HG02623 (cell line): ENCODE data around the gene PRKCE.

Experiments used
- ATAC-seq: cut with Tn5 transposase; IDR thresholded peaks from one replicate; pipeline ENCODE4 v1.9.1; 2021; ENCODE audit warnings: moderate library complexity; ENCODE audit not compliant: unreplicated experiment

PRKCE gene

DNA sequence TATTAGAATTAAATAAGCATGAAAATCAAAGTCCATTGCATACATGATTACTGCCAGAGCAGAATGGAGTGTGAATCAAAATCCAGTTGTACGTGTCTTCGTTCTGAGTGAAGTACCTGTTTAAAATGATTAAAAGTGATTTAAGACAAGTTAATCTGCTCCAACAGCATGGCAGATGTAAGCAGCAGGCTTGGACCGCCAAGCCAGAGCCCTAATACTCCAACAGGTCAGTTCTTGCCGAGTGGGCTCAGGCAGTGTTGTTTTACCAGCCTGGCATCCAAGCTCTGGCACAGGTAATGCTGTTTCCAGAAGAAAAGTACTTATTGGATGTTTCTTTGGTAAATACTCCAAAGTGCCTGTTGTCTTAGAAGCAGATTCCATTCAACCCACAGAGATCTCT is 474.3 kb downstream of the PRKCE start:
- ATAC-seq: no peak

GRCh38 chr2:46126571-46126970 is 475.1 kb downstream of the PRKCE start:
- ATAC-seq: no peak

GRCh38 chr2:46127176-46127575 is 475.7 kb downstream of the PRKCE start:
- no peak for ATAC-seq

DNA sequence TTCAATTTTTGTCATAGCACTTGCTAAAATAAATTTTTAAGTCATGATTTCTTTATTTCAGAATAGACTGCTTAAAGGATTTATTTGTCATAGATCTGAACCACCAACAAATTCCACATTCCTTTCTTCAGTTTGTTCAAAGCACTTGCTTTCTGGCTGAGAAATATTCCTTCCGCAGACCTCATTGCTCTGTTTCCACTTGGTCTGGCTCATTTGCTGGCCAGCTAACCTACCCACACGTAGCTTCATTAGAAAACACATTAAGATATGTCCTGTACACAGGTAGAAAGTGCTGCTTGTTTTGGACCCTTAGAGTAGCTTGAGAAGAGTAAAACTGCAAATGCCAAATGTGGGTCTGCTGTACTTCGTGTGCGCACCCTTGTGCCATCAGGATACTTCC is 479.0 kb downstream of the PRKCE start:
- no peak for ATAC-seq

GRCh38 chr2:46132996-46133395 is 481.5 kb downstream of the PRKCE start:
- no peak for ATAC-seq

- ATAC-seq: no peak
Measured at GRCh38 chr2:46134531-46135227, 483.2 kb downstream of the PRKCE start.

GRCh38 chr2:46135228-46135855 is 483.9 kb downstream of the PRKCE start:
- no peak for ATAC-seq

DNA sequence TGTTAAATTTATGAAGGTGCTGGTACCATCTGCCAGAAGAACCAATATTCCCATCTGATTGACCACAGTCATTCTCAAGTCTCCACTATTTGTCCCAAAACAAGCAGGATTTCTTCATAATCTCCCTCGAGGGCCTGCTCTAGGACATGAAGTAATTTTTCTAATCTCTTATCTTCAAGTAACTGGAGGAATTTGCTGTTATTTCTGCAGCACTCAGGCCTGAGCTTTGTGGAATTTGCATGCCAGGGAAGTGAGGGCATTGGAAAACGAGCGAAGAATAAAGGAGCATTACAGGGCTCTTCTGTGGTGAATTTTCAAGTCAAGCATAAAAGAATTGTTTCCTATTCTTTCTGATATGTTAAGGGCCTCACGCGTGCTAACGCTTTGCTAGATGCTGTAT is 484.5 kb downstream of the PRKCE start:
- ATAC-seq: no peak

DNA sequence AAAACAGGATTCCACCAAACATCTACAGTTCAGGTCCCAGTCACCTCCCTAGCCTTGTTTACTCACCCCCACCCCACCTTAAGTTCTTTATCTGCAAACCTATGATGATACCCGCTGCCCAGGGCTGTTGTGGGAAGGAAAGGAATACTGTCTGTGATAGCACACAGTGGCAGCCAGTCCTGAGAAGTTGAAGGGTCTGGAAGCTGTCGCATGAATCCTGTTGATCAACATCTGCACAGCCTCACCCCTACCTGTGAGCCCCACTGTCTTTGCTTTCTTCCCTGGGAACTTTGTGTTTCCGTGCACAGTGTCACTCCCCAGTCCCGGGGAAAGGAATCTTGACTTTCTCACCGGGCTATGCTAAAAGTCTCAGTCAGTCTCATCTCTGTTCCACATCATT is 485.0 kb downstream of the PRKCE start:
- no peak for ATAC-seq

DNA sequence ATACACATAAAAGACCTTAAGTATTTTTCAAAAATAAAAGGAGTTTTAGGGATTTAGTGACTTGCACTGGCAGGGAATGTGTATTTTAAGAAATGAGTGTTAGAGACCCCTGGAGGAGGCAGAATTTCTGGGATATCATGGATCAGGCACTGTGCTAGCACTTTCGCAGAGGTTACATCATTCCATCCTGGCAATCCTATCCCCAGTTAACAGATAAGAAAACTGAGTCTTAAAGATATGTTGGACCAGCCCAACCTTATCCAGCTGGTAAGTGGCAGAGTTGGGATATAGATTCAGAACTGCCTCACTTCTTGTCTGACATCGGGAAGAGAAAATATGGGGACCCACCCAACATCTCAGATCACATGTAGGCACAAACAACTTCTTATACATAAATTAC is 485.5 kb downstream of the PRKCE start:
- ATAC-seq: no peak

- ATAC-seq: no peak
Measured at GRCh38 chr2:46142546-46143428, 491.3 kb downstream of the PRKCE start.

GRCh38 chr2:46143429-46144132 is 492.1 kb downstream of the PRKCE start:
- ATAC-seq: no peak

DNA sequence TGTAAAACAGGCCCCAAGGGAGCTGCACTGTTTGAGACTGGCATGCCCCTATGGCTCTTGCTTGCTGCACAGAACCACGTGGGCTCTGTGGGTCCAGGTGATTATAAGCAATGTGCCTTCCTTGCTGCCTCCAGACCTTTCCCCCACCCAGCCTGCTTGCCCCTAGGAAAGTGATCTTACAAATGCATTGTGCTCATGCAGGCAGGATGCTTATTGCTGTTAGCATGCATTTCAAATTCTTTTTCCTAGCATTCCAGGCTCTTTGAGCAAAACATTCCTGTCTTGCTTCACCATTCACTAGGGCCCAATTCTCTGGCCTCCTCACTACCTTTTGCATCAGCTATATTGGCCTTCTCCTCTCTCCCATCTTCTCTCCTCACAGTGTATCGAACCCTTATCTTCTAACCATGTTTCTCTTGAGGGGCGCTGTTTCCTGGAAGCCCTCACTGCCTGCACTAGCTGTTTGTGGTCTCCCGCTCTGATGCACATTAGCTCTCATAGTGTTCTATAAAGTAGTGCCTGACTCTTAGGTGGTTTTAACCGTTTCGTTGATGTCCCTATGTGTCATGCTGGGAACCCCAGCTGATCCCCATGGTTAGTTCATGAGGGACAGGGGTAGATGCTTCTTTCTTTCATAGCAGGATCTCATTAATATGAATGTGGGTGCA is 492.8 kb downstream of the PRKCE start:
- no peak for ATAC-seq

DNA sequence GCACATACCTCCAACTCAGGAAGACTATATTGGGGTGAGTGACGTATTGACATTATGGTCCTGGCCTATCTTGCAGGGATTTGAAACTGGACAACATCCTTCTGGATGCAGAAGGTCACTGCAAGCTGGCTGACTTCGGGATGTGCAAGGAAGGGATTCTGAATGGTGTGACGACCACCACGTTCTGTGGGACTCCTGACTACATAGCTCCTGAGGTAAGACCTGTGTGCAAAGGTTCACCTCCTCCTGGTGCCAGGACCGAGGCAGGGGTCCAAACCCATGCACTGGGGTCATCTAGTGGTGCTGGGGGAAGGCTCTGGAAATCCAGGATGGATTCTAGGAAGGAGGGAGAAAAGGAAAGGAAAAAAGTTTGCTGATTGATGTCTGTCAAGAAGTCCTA is 493.5 kb downstream of the PRKCE start:
- no peak for ATAC-seq

- no peak for ATAC-seq
Measured at GRCh38 chr2:46145840-46146239, 494.4 kb downstream of the PRKCE start.

DNA sequence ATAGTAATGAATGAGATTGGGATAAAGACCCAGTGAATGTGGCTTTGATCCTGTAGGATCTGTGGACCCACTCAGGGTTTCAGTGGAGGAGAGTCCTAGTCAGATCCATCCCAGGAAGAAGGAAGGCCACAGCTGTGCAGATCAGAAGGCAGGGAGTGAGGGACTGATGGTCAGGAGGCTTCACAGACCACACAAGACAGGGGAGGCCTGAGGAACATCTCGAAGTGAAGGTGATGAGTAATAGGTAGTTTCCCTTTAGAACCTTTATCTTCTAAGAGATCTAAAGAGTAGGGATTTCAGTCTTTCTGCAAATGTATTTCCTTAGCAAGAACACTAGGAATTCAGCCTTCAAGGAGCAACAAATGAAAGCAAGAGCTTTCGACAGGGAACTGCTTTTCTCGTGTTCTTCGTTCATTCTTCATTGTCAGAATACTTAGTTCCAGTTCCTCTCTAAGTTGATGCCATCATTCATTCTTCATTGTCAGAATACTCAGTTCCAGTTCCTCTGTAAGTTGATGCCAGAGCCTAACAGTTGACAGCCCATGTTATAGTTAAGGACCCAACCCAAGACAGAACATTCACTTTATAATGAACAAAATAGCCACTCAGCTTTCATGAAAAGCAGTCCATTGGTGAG is 495.5 kb downstream of the PRKCE start:
- no peak for ATAC-seq

- no peak for ATAC-seq
Measured at GRCh38 chr2:46147626-46148368, 496.3 kb downstream of the PRKCE start.

GRCh38 chr2:46148369-46148736 is 496.9 kb downstream of the PRKCE start:
- no peak for ATAC-seq

DNA sequence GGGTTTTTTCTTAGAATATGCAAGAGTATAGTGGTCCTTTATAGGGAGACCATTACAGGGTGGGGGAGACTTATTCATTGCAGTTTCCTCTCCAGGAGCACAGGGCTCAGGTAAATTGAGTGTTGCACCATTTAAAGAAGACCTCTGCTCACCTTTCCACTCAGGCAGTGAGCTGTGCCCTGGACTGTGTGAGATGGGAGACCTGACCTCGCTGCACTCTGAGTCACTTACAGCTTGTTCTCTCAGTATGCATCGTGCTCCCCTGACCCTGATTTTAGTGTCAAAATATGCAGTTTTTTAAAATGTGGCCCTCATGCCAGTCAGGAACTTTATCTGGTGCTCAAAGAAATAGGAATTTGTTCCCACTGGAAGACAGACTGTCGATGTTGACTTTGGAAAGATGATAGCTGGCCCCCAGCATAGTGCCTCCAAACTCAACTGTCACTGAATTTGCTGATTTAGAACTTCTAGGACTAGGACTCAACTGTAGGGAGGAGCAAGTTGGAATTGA is 499.0 kb downstream of the PRKCE start:
- no peak for ATAC-seq
